ENCODE data around the gene PDZD7. TPM values are rescaled to one million over a fixed set of nuclear protein-coding genes. Genes with fewer than 3 reads are reported as not detected.

The PDZD7 gene
- total RNA-seq, 2 donors from 2014 or later = 0.12 to 0.44 TPM

GRCh38 chr10:100997360-100998182 lies 33.4 kb downstream of the PDZD7 start:
- no peaks in the 10 kb centered on the region for H3K9me3 Mint-ChIP-seq
- peak overlapping the region; percentile 76 for H3K27ac Mint-ChIP-seq
- peak; percentile 60 to 63 for ATAC-seq (replicated peaks in 1 of 2)
- DNase-seq = peak; percentile 79 to 88
- H3K36me3 Mint-ChIP-seq (ENCODE audit: insufficient read depth in 2 of 2) = peaks cover 0 to 6% of the 10 kb centered on the region in 2 donors
- H3K4me3 Mint-ChIP-seq = peak overlapping the region; percentile 80 to 86
- H3K4me1 Mint-ChIP-seq (ENCODE audit: low read depth) = peaks cover 26% of the 10 kb centered on the region
- H3K27me3 Mint-ChIP-seq (ENCODE audit: low read depth) = no peaks in the 10 kb centered on the region

GRCh38 chr10:100996678-100997359 lies 34.1 kb downstream of the PDZD7 start:
- ATAC-seq (replicated peaks in 1 of 2) = peak; percentile 40 to 49
- Mint-ChIP-seq H3K27me3 (ENCODE audit: low read depth) (no peaks in the 10 kb centered on the region), H3K4me3 (peak overlapping the region; percentile 80 to 86), H3K27ac (peak overlapping the region; percentile 78), H3K9me3 (no peaks in the 10 kb centered on the region), H3K4me1 (ENCODE audit: low read depth) (peaks cover 26% of the 10 kb centered on the region), H3K36me3 (ENCODE audit: insufficient read depth in 2 of 2) (peaks cover 0 to 6% of the 10 kb centered on the region in 2 donors)
- peak; percentile 52 to 55 for DNase-seq

GRCh38 chr10:100995181-100995580 lies 35.7 kb downstream of the PDZD7 start:
- no peak for ATAC-seq (replicated peaks in 1 of 2)
- H3K9me3 Mint-ChIP-seq = no peaks in the 10 kb centered on the region
- no peaks in the 10 kb centered on the region for H3K27me3 Mint-ChIP-seq (ENCODE audit: low read depth)
- no peak for DNase-seq
- H3K36me3 Mint-ChIP-seq (ENCODE audit: insufficient read depth in 2 of 2) = peaks cover 7 to 16% of the 10 kb centered on the region in 2 donors
- no peak overlapping the region for H3K4me3 Mint-ChIP-seq
- peaks cover 40% of the 10 kb centered on the region for H3K4me1 Mint-ChIP-seq (ENCODE audit: low read depth)
- H3K27ac Mint-ChIP-seq = no peak overlapping the region

GRCh38 chr10:100993986-100994708 lies 36.8 kb downstream of the PDZD7 start:
- peaks cover 51% of the 10 kb centered on the region for H3K4me1 Mint-ChIP-seq (ENCODE audit: low read depth)
- ATAC-seq (replicated peaks in 1 of 2) = no peak

GRCh38 chr10:100989088-100989487 lies 41.8 kb downstream of the PDZD7 start:
- ATAC-seq (replicated peaks in 1 of 2) = no peak

More at GRCh38 chr10:100993986-100994708, 36.8 kb downstream of the PDZD7 start:
- no peak overlapping the region for H3K27ac Mint-ChIP-seq
- no peaks in the 10 kb centered on the region for H3K27me3 Mint-ChIP-seq (ENCODE audit: low read depth)
- H3K4me3 Mint-ChIP-seq = no peak overlapping the region
- no peaks in the 10 kb centered on the region for H3K9me3 Mint-ChIP-seq
- peaks cover 7 to 16% of the 10 kb centered on the region in 2 donors for H3K36me3 Mint-ChIP-seq (ENCODE audit: insufficient read depth in 2 of 2)
- no peak for DNase-seq

GRCh38 chr10:100988166-100988565 lies 42.8 kb downstream of the PDZD7 start:
- ATAC-seq (replicated peaks in 1 of 2) = no peak
- Mint-ChIP-seq H3K9me3 (no peaks in the 10 kb centered on the region), H3K4me1 (ENCODE audit: low read depth) (peaks cover 52% of the 10 kb centered on the region), H3K36me3 (ENCODE audit: insufficient read depth in 2 of 2) (peaks cover 10 to 17% of the 10 kb centered on the region in 2 donors), H3K27me3 (ENCODE audit: low read depth) (no peaks in the 10 kb centered on the region), H3K4me3 (peak overlapping the region; percentile 94 to 98), H3K27ac (no peak overlapping the region)
- no peak for DNase-seq

More at GRCh38 chr10:100989088-100989487, 41.8 kb downstream of the PDZD7 start:
- H3K27ac Mint-ChIP-seq = no peak overlapping the region
- no peaks in the 10 kb centered on the region for H3K9me3 Mint-ChIP-seq
- H3K4me1 Mint-ChIP-seq (ENCODE audit: low read depth) = peaks cover 52% of the 10 kb centered on the region
- no peak for DNase-seq
- no peaks in the 10 kb centered on the region for H3K27me3 Mint-ChIP-seq (ENCODE audit: low read depth)
- H3K4me3 Mint-ChIP-seq = peak overlapping the region; percentile 18 to 98
- H3K36me3 Mint-ChIP-seq (ENCODE audit: insufficient read depth in 2 of 2) = peaks cover 10 to 17% of the 10 kb centered on the region in 2 donors

GRCh38 chr10:100987685-100988049 lies 43.3 kb downstream of the PDZD7 start:
- no peak for DNase-seq
- ATAC-seq (replicated peaks in 1 of 2) = peak in 1 of 2 donors; percentile 1
- Mint-ChIP-seq H3K4me1 (ENCODE audit: low read depth) (peaks cover 52% of the 10 kb centered on the region), H3K9me3 (no peaks in the 10 kb centered on the region), H3K4me3 (peak overlapping the region; percentile 94 to 98), H3K36me3 (ENCODE audit: insufficient read depth in 2 of 2) (peaks cover 10 to 17% of the 10 kb centered on the region in 2 donors), H3K27me3 (ENCODE audit: low read depth) (no peaks in the 10 kb centered on the region), H3K27ac (peak overlapping the region; percentile 86)

- DNase-seq = peak; percentile 87 to 89
- Mint-ChIP-seq H3K9me3 (no peaks in the 10 kb centered on the region), H3K27me3 (ENCODE audit: low read depth) (no peaks in the 10 kb centered on the region), H3K27ac (peak within 1 kb of the TSS; percentile 86), H3K4me3 (peak within 1 kb of the TSS; percentile 94 to 98), H3K36me3 (ENCODE audit: insufficient read depth in 2 of 2) (peaks cover 10 to 17% of the 10 kb centered on the region in 2 donors), H3K4me1 (ENCODE audit: low read depth) (peaks cover 52% of the 10 kb centered on the region)
- peak; percentile 97 to 98 for ATAC-seq (replicated peaks in 1 of 2)
These were observed 43.8 kb downstream of the PDZD7 start, which contains the start of the genes MRPL43 and TWNK for GRCh38 chr10:100986952-100987684. TSS of gene MRPL43 (minus strand) at chr10:100987497. CDS start at chr10:100987443, 54 bp downstream. TSS of gene TWNK (plus strand) at chr10:100987543. CDS start at chr10:100988211, 668 bp downstream.

- Mint-ChIP-seq H3K27me3 (ENCODE audit: low read depth) (no peaks in the 10 kb centered on the region), H3K9me3 (no peaks in the 10 kb centered on the region), H3K4me1 (ENCODE audit: low read depth) (peaks cover 52% of the 10 kb centered on the region), H3K4me3 (peak overlapping the region; percentile 94 to 98), H3K27ac (no peak overlapping the region), H3K36me3 (ENCODE audit: insufficient read depth in 2 of 2) (peaks cover 10 to 17% of the 10 kb centered on the region in 2 donors)
- DNase-seq = no peak
- no peak for ATAC-seq (replicated peaks in 1 of 2)
These were observed 44.3 kb downstream of the PDZD7 start for GRCh38 chr10:100986623-100986951.

GRCh38 chr10:100985336-100985735 lies 45.6 kb downstream of the PDZD7 start:
- DNase-seq (no peak), ATAC-seq (replicated peaks in 1 of 2) (no peak)
- Mint-ChIP-seq H3K36me3 (ENCODE audit: insufficient read depth in 2 of 2) (peaks cover 3 to 7% of the 10 kb centered on the region in 2 donors), H3K4me3 (peak overlapping the region in 1 of 2 donors; percentile 12), H3K4me1 (ENCODE audit: low read depth) (peaks cover 39% of the 10 kb centered on the region), H3K27me3 (ENCODE audit: low read depth) (no peaks in the 10 kb centered on the region), H3K27ac (no peak overlapping the region), H3K9me3 (no peaks in the 10 kb centered on the region)

GRCh38 chr10:100984672-100985177 lies 46.2 kb downstream of the PDZD7 start:
- H3K27me3 Mint-ChIP-seq (ENCODE audit: low read depth) = no peaks in the 10 kb centered on the region
- no peaks in the 10 kb centered on the region for H3K9me3 Mint-ChIP-seq
- DNase-seq (no peak), ATAC-seq (replicated peaks in 1 of 2) (no peak)
- peaks cover 3 to 7% of the 10 kb centered on the region in 2 donors for H3K36me3 Mint-ChIP-seq (ENCODE audit: insufficient read depth in 2 of 2)
- peaks cover 33% of the 10 kb centered on the region for H3K4me1 Mint-ChIP-seq (ENCODE audit: low read depth)
- no peak overlapping the region for H3K4me3 Mint-ChIP-seq
- H3K27ac Mint-ChIP-seq = no peak overlapping the region
